ENCODE measurements around the gene GPR153.

GPR153 gene

DNA sequence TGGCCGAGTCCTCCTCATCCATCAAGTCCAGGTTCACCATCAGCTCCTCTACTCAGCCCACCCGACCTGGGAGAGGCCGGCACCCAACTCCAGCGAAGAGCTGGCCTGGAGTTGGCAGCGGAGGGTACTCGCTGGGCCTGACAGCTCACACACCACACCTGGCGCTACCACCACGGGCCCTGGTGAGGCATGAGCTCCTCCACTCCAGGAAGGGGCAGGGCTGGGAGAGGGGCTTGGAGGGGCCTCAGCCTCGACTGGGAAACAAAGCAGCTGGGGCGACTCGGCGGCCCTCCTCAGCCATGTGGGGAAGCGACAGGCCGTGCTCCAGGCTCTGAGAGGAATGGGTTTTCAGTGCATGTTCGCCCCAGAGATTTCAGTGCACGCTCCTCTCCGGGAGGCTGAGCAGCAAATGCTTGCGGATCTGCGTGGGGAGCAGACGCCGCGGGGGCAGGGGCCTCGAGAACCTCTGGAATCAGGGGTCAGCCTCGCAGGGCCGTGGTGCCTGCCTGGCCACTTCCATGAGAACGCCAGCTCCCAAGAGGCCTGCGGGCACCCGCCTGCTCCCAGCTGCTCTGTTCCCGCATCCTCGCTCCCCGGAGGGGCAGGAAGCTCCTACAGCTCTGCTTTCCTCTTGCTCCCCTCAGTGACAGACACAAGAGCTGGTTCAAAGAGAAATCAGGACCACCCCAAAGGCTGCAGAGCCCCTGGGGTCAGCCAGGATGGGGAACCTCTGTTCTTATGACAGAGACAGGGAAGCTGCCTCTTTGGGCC lies 18.9 kb upstream of the GPR153 start:
- Mint-ChIP-seq H3K4me1 (no peaks in the 10 kb centered on the region), H3K4me3 (no peak overlapping the region), H3K36me3 (peaks cover 0 to 6% of the 10 kb centered on the region in 2 donors), H3K27ac (no peak overlapping the region), H3K9me3 (no peaks in the 10 kb centered on the region), H3K27me3 (no peaks in the 10 kb centered on the region)
- ATAC-seq (replicated peaks), result no peak
- no peak for DNase-seq

DNA sequence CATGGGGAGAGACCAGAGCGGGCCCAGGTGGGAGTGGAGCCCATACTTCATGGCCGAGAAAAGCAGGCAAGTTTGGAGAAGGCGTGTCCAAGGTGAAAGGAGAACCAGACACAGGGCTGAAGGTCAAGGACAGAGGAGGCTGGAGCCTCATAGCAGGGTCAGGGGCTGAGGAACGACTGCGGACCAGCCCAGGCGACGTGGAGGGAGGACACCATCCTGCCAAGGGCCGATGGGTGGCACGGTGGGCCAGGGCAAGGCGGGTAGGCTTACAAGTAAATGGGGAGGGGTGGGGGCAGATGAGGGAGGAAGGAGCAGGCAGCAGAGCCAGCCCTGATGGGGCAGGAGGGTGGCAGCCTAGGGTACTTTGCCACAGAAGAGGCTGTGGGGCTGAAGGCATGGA lies 18.2 kb upstream of the GPR153 start:
- H3K27ac Mint-ChIP-seq, result no peak overlapping the region
- peaks cover 0 to 6% of the 10 kb centered on the region in 2 donors for H3K36me3 Mint-ChIP-seq
- ATAC-seq (replicated peaks) (no peak), DNase-seq (no peak)
- no peaks in the 10 kb centered on the region for H3K9me3 Mint-ChIP-seq
- no peak overlapping the region for H3K4me3 Mint-ChIP-seq
- H3K4me1 Mint-ChIP-seq, result no peaks in the 10 kb centered on the region
- no peaks in the 10 kb centered on the region for H3K27me3 Mint-ChIP-seq

- DNase-seq (no peak), ATAC-seq (replicated peaks) (no peak)
- Mint-ChIP-seq H3K27me3 (no peaks in the 10 kb centered on the region), H3K27ac (no peak overlapping the region), H3K4me1 (no peaks in the 10 kb centered on the region), H3K9me3 (no peaks in the 10 kb centered on the region), H3K36me3 (peaks cover 0 to 6% of the 10 kb centered on the region in 2 donors), H3K4me3 (no peak overlapping the region)
Measured at GRCh38 chr1:6278263-6278662, 17.4 kb upstream of the GPR153 start.

GRCh38 chr1:6276811-6277555 lies 16.1 kb upstream of the GPR153 start:
- H3K27ac Mint-ChIP-seq, result no peak overlapping the region
- ATAC-seq (replicated peaks) (no peak), DNase-seq (no peak)
- H3K36me3 Mint-ChIP-seq, result peaks cover 2 to 6% of the 10 kb centered on the region in 2 donors
- H3K4me1 Mint-ChIP-seq, result no peaks in the 10 kb centered on the region
- H3K4me3 Mint-ChIP-seq, result no peak overlapping the region
- no peaks in the 10 kb centered on the region for H3K27me3 Mint-ChIP-seq
- no peaks in the 10 kb centered on the region for H3K9me3 Mint-ChIP-seq

GRCh38 chr1:6275826-6276782 lies 15.2 kb upstream of the GPR153 start:
- ATAC-seq (replicated peaks) (no peak), DNase-seq (no peak)
- Mint-ChIP-seq H3K4me3 (no peak overlapping the region), H3K36me3 (peaks cover 2 to 6% of the 10 kb centered on the region in 2 donors), H3K27me3 (no peaks in the 10 kb centered on the region), H3K9me3 (no peaks in the 10 kb centered on the region), H3K4me1 (no peaks in the 10 kb centered on the region), H3K27ac (no peak overlapping the region)

GRCh38 chr1:6274622-6275139 lies 13.8 kb upstream of the GPR153 start:
- ATAC-seq (replicated peaks) (no peak), DNase-seq (no peak)
- peaks cover 2 to 6% of the 10 kb centered on the region in 2 donors for H3K36me3 Mint-ChIP-seq
- no peak overlapping the region for H3K4me3 Mint-ChIP-seq
- no peaks in the 10 kb centered on the region for H3K4me1 Mint-ChIP-seq
- no peaks in the 10 kb centered on the region for H3K9me3 Mint-ChIP-seq
- no peaks in the 10 kb centered on the region for H3K27me3 Mint-ChIP-seq
- H3K27ac Mint-ChIP-seq, result no peak overlapping the region

DNA sequence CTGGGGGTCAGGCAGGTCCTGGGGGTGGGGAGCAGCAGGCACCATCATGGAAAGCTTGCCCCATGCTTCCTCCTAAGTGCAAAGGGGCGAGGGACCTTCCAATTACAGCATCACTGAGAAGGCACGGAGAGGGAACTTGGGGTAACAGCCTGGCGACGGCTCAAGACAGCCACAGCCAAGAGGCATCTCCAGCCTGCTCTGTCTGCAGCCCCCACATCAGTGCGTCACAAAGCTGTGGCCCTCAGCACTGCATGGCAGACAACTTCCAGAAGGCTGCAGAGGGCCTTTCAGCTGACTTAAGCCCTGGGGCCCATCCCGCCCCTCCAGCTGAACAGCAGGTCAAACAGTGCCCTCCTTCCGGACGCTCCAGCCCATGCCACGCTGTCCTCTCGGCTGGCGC lies 13.2 kb upstream of the GPR153 start:
- ATAC-seq (replicated peaks) (no peak), DNase-seq (no peak)
- Mint-ChIP-seq H3K27me3 (no peaks in the 10 kb centered on the region), H3K27ac (no peak overlapping the region), H3K36me3 (peaks cover 2 to 6% of the 10 kb centered on the region in 2 donors), H3K4me1 (no peaks in the 10 kb centered on the region), H3K4me3 (no peak overlapping the region), H3K9me3 (no peaks in the 10 kb centered on the region)

DNA sequence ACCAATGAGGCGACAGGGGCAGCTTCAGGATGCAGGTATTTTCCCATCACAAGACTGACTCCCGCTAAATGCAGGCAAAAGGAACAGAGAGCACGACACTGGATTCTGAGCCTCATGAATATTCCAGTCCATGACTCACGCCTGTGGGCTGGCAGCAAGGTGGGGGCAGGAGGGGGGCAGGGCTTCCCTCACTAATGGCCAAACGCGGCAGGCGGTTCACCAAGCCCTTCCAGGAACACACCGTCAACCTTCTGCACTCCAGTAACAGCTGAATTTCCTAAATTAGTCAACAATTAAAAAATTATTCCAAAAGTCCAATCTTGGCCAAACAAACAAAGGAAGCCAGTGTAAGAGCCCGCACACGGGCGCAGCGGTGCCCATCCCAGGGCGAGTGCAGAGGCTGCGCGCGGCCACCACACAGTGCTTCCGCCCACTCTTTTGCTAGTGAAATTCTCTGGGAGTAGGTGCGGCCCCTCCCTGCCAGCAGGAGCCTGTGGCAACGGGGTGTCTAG lies 12.5 kb upstream of the GPR153 start:
- ATAC-seq (replicated peaks) (no peak), DNase-seq (no peak)
- no peaks in the 10 kb centered on the region for H3K4me1 Mint-ChIP-seq
- H3K4me3 Mint-ChIP-seq, result no peak overlapping the region
- H3K9me3 Mint-ChIP-seq, result no peaks in the 10 kb centered on the region
- no peaks in the 10 kb centered on the region for H3K27me3 Mint-ChIP-seq
- H3K36me3 Mint-ChIP-seq, result peaks cover 2 to 6% of the 10 kb centered on the region in 2 donors
- no peak overlapping the region for H3K27ac Mint-ChIP-seq

DNA sequence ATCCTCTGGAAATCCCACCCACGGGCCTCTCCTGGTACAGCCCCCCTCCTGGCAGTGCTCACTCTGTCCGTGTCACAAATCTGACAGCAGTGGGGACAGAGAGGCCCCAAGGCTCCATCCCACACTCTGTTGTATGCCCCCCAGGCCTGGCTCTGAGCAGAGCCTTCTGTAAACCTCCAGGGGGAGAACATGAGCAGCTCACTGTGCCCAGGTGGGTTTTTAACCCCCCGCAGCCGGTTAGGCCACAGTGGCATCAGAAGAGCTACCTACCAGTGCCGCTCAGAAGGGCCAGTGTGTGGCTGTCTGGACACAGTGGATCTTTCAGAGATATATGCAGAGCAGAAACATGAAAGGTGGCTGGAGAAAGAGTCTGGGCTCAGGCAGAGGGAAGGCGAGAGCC lies 12.0 kb upstream of the GPR153 start:
- Mint-ChIP-seq H3K4me3 (no peak overlapping the region), H3K9me3 (no peaks in the 10 kb centered on the region), H3K36me3 (peaks cover 2 to 4% of the 10 kb centered on the region in 2 donors), H3K27me3 (no peaks in the 10 kb centered on the region), H3K27ac (no peak overlapping the region), H3K4me1 (no peaks in the 10 kb centered on the region)
- no peak for ATAC-seq (replicated peaks)
- no peak for DNase-seq

DNA sequence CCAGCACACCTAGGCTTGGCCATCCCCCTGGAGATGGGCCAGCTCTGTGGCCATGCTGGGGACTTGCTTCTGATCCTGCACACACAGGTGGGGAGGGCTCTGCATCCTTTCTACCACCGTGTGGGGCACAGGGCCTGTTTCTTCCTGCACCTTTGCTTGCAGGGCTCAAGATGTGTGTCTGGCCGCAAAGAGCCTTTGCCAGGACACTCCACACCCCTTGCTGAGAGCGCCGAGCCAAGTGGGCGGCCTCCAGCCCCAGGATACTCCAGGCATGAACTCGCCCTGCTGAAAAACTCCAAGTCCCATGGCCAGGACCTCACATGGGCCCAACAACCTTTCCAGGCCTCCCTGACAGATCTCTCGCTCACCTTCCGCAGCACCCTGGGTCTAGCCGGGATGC lies 11.6 kb upstream of the GPR153 start:
- H3K4me3 Mint-ChIP-seq, result no peak overlapping the region
- peaks cover 1 to 2% of the 10 kb centered on the region in 2 donors for H3K36me3 Mint-ChIP-seq
- H3K9me3 Mint-ChIP-seq, result no peaks in the 10 kb centered on the region
- H3K27ac Mint-ChIP-seq, result no peak overlapping the region
- ATAC-seq (replicated peaks) (no peak), DNase-seq (no peak)
- H3K27me3 Mint-ChIP-seq, result no peaks in the 10 kb centered on the region
- H3K4me1 Mint-ChIP-seq, result no peaks in the 10 kb centered on the region

DNA sequence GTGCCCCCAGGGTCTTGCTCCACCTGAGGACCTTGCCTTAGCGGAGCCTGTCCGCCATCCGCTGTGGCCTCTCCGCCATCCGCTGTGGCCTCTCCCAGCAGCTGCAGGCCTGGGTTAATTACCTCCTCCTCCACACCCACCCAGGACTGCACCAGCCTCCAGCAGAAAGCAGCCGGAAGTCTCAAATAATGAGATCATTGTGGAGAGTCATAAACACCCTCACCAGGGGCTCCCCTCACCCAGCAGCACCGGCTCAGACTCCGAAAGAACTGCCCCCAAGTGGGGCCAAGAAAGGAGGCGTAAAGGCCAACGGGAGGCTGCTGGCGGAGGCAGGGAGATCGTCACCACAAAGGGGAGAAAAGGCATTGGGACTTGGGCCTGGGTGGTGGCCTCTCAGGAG lies 10.7 kb upstream of the GPR153 start:
- Mint-ChIP-seq H3K27ac (no peak overlapping the region), H3K4me1 (no peaks in the 10 kb centered on the region), H3K27me3 (no peaks in the 10 kb centered on the region), H3K9me3 (no peaks in the 10 kb centered on the region), H3K4me3 (no peak overlapping the region), H3K36me3 (peaks cover 0 to 2% of the 10 kb centered on the region in 2 donors)
- DNase-seq, result no peak
- ATAC-seq (replicated peaks), result no peak

GRCh38 chr1:6271006-6271405 lies 10.1 kb upstream of the GPR153 start:
- Mint-ChIP-seq H3K27ac (no peak overlapping the region), H3K4me1 (no peaks in the 10 kb centered on the region), H3K27me3 (no peaks in the 10 kb centered on the region), H3K4me3 (no peak overlapping the region), H3K9me3 (no peaks in the 10 kb centered on the region), H3K36me3 (peaks cover 0 to 2% of the 10 kb centered on the region in 2 donors)
- ATAC-seq (replicated peaks) (no peak), DNase-seq (no peak)

DNA sequence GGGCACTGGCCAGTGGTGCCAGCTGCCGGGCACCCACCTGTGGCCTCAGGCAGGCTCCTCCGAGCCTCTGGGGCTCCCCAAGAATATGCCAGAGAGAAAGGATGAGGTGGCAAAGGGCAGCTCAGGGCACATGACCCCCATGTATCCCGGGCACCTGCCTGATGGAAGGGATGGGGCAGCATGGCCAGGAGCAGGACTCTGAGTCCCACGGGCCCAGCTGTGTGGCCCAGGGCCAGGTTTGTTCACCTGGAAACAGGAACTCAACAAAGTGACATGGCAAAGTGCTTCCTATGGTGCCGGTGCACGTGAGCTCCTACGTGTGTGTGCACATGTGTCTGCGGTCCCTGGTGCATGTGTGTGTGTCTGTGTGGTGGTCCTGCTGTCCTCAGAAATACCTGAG lies 9.5 kb upstream of the GPR153 start:
- Mint-ChIP-seq H3K36me3 (peaks cover 0 to 2% of the 10 kb centered on the region in 2 donors), H3K27ac (no peak overlapping the region), H3K9me3 (no peaks in the 10 kb centered on the region), H3K4me3 (no peak overlapping the region), H3K27me3 (no peaks in the 10 kb centered on the region), H3K4me1 (no peaks in the 10 kb centered on the region)
- DNase-seq (no peak), ATAC-seq (replicated peaks) (no peak)

All from stimulated activated naive B cell treated with anti-CD40 and anti-IgM and Interleukin-4, amounts not matched to agents 10 μg/mL and 1 μg/mL and 100 μg/mL, for 72 hours (primary cell).